GM12878 (cell line): Measurements from ENCODE around the gene GALNT18.

Source experiments
- MXI1 ChIP-seq: fragments of 150-350 bp; IDR thresholded peaks from 2 replicates; pipeline ENCODE4 v1.6.1; 2011; ENCODE audit warnings: low read depth, mild to moderate bottlenecking, inconsistent platforms, low read length, improper control_type of control experiment
- RFX5 ChIP-seq: IDR thresholded peaks from 2 replicates; pipeline ENCODE4 v1.6.1; 2011; ENCODE audit warnings: low read depth, low read length, improper control_type of control experiment
- TF ChIP-seq, protein P1 (sequence below), 3 experiments: IDR thresholded peaks in 2 of 3; conservative IDR thresholded peaks in 1 of 3; 2 replicates each; pipeline ENCODE4 v1.5.1; 2011; ENCODE audit warnings: low read depth in 3 of 3, low read length in 3 of 3, mild to moderate bottlenecking in 3 of 3, control low read depth in 2 of 3, moderate library complexity in 2 of 3, inconsistent platforms in 1 of 3, mixed read lengths in 1 of 3; ENCODE audit not compliant: control insufficient read depth in 2 of 3, insufficient read depth in 1 of 3; ENCODE audit errors: extremely low read depth in 1 of 3

DNA sequence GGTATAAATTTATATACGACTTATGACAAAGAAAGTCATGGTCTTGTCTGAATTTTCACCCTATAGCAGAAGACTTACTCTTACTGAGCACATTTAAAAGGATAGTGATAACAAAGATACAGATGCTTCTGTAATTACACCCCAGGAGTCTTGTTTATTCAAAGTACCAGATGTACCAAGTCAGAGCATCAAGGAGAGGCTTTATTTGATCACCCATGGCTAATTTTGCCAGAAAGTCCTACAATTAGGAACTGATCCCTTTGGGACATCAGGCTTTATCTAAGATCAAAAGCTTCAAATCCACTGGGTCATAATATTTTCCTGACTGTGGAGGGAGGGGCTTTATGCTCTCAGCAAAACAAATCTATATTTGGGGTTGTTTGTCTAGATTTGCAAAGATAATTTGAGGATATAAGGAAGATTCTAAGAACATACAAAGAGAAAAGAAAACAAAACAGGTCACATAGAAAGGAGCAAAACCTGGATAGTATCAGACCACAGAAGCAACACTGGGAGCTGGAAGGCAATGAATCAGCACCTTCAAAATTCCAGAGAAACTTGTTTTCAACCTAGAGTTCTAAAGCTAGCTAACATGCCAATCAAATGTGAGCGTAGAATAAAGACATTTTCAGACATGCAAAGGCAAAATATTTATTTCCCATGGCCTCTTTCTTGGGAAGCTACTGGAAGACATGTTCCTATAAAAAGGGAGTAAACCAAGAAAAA is 143.9 kb downstream of the GALNT18 start:
- no peak for TF ChIP-seq RFX5
- no peak for TF ChIP-seq MXI1
- TF ChIP-seq, protein P1, sequence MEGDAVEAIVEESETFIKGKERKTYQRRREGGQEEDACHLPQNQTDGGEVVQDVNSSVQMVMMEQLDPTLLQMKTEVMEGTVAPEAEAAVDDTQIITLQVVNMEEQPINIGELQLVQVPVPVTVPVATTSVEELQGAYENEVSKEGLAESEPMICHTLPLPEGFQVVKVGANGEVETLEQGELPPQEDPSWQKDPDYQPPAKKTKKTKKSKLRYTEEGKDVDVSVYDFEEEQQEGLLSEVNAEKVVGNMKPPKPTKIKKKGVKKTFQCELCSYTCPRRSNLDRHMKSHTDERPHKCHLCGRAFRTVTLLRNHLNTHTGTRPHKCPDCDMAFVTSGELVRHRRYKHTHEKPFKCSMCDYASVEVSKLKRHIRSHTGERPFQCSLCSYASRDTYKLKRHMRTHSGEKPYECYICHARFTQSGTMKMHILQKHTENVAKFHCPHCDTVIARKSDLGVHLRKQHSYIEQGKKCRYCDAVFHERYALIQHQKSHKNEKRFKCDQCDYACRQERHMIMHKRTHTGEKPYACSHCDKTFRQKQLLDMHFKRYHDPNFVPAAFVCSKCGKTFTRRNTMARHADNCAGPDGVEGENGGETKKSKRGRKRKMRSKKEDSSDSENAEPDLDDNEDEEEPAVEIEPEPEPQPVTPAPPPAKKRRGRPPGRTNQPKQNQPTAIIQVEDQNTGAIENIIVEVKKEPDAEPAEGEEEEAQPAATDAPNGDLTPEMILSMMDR (IDR thresholded peaks at IDR 0.05 in 2 of 3, conservative IDR thresholded peaks at IDR 0.05 in 1 of 3; ENCODE audit: control insufficient read depth in 2 of 3, extremely low read depth in 1 of 3, insufficient read depth in 1 of 3, low read depth in 3 of 3, low read length in 3 of 3) = no peak
